Stimulated activated CD4-positive, alpha-beta T cell treated with anti-CD3 and anti-CD28 coated beads, Interleukin-2, amount 100 ng/mL, for 24 hours (primary cell): Measurements from ENCODE around the gene PRKCE.

Experiments used
- DNase-seq, 2 donors: peaks; one replicate each; pipeline ENCODE4 v3.0.0-alpha.2; 2020

The PRKCE gene

GRCh38 chr2:45651415-45652089 is at the start of gene PRKCE:
Gene PRKCE (plus strand): TSS chr2:45651675.
- peak; percentile 65 to 68 for DNase-seq

DNA sequence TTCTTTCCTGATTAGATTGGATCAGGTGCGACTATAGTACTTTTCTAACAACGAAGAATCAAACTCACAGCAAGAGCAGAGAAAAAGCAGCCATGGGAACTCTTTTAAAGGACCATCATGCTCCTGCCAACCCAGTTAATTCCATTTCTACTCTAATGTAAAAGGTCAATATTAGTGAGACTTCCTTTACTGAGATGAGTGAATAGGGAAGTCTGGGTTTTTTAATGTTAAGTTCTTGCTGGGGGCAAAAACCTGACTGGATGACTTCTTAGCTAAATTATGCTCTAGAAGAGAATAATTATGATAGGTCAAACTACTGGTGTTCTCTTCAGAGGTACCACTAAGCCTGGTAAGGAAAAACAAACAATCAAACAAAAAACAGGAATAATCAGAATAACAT is 48.9 kb upstream of the PRKCE start:
- DNase-seq = no peak

DNA sequence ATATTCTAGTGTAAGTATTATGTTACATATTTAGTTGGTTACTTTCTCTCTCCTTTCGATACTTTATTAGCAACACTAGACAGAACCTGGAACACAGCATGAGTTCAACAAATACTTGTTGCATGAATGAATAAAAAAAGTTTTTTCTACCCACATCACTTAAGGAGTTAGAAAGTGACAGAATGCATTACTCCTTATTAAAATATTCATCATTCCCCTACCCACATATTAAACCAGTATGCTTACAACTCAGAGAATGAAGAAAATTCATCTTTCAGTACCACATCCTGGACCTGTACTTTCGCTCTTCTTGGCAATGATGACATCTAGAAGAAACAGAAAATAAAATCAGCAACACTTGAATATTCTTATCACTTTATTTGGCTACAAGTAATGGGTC is 46.4 kb upstream of the PRKCE start:
- no peak for DNase-seq

GRCh38 chr2:45606796-45607195 is 44.7 kb upstream of the PRKCE start:
- no peak for DNase-seq

DNA sequence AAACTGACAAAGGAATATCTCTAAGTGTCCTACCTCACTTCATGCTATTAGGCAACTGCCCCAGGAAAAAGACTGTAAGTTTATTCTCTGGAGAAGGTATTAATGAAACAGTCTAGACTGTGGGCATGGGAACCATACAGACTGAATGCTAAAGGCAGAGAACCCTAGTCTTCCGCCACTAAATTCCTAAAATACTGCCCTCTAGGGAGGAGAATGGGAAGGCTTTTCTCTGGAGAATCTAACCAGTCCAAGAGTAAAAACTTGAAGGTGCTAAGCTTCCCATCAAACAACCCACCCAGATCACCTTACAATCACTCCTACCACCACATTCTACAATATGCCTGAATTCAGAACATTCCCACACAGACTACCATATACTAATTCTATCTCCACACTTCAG is 43.8 kb upstream of the PRKCE start:
- DNase-seq = no peak

DNA sequence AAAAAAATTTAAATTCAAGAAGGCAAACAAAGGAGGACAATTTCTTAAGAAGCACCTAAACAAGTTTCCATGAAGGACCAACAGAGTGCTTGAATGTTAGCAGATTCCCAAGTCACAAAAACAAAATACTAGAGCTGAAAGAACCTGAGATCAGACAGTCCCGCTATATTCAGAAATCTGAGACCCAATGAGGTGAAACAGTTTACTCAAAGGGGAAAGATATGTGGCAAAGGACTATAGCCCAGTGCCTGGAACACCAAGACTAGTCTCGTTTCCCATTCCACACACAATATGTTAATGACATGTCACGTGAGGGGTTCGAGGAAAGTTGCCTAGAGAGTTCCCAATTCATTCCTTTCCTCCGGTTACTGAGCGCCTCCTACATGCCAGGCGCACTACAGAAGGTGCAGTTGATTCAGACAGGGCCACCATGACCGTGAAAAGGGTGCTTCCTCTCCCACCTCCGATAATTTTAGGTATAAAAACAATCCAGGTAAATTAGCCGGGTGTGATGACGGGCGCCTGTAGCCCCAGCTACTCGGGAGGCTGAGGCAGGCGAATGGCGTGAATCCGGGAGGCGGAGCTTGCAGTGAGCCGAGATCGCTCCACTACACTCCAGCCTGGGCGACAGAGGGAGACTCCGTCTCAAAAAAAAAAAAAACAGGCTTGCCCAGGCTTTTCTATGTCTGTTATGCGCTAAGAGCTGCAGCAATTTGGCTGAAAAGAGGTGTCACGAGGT is 41.0 kb upstream of the PRKCE start:
- DNase-seq = peak; percentile 44 to 46

DNA sequence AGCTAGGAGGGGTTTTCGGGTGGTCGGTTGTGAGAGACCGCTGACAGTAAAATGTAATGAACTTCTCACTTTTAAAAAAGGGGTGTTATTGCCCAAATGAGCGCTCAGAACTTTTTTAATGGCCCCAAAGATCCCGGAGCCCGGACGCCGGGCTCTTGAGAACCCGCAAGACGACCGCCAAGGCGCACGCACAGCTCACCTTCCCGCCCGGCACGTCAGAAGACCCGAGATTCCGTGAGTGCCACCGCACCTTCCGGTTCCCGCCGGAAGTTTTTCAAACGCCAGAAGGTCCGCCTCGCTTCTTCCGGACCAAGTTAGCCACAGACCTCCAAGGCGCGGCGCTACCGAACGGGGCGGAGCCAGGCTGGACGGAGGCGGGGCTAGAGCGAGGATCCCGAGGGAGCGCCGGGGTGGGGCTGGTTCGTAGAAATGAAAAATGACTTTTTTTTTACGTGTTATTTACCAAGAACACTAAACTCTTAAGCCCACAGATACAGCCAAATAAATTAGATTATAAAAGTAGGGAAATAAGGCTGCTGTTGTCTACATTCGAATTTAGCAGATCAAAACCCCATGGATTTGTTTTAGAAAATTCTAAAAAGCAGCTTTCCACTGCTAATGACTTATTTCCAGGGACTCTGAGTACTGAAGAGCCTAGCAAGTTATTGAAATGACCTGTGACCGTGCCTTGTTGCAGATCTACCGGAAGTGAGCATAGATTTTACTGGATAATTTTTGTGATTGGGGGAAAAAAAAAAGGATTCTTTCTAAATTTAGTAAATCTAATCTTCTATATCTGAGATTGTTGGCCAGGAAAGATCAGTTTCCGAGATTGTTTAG is 40.2 kb upstream of the PRKCE start, which contains the start of gene SRBD1:
TSS of gene SRBD1 (minus strand) at position 248 of the 840 bp plus-strand sequence. CDS start 5,826 bp downstream, outside the sequence.
- peak; percentile 93 to 98 for DNase-seq

GRCh38 chr2:45612285-45612684 is 39.2 kb upstream of the PRKCE start:
- DNase-seq = no peak

- DNase-seq = no peak
These were observed 38.7 kb upstream of the PRKCE start for GRCh38 chr2:45612731-45613130.

- no peak for DNase-seq
These were observed 37.1 kb upstream of the PRKCE start for GRCh38 chr2:45614330-45614729.

- no peak for DNase-seq
These were observed 36.5 kb upstream of the PRKCE start for GRCh38 chr2:45614871-45615415.

GRCh38 chr2:45616658-45617411 is 34.6 kb upstream of the PRKCE start:
- DNase-seq = no peak

- DNase-seq = no peak
These were observed 34.0 kb upstream of the PRKCE start for GRCh38 chr2:45617496-45617895.

- no peak for DNase-seq
These were observed 29.0 kb upstream of the PRKCE start for GRCh38 chr2:45622336-45623075.

- no peak for DNase-seq
These were observed 28.4 kb upstream of the PRKCE start for GRCh38 chr2:45623098-45623497.

GRCh38 chr2:45625824-45626223 is 25.7 kb upstream of the PRKCE start:
- DNase-seq = no peak

DNA sequence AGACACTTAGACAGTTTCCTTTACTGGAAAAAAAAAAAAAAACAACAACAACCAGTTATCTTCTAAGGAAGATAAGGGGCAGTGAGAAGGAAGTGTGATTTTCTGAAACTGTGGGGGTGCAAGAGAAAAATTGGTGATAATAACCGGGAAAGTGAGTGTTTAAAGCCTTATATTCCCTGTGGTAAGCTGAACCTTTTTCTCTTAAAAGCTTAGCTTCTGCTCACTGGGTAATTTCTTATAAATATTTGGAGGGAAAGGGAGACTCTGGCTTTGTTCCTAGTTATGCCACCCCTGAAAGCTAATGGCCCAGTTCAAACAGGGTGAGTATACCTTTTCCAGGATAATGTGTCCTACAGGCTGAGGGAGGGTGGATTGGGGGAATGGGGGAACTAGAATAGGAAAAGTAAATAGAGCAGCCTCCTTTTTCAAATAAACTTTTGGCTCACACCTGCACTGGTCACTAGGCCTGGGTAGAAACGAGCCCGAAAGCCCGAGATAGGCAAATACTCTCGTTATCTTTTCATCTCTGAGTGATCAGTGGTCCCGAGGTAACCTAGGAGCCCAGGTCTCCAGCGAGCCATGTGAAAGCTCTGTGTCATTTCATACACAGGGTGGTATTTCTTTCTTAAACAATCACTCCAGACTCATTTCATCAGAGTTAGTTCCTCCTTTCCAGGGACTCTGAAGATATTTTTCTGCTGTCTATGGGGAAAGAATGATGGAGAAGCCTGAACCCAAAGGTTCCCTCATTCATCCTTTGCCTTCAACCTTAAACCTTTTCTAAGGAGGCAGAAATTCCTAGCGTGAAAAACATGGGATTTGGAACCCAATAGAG is 24.9 kb upstream of the PRKCE start:
- DNase-seq = no peak

DNA sequence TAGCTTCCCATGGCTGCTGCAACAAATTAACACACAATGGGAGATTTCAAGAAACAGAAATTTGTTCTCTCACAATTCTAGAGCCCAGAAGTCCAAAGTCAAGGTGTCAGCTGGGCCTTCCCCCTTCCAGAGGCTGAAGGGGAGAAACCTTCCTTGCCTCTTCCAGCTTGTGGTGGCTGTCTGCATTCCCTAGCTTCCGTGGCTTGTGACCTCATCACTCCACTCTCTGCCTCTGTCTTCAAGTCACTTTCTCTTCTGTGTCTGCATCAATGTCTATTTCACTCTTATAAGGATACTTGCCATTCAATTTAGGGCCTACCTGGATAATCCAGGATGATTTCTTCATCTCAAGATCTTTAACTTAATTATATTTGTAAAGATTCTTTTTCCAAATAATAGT is 23.6 kb upstream of the PRKCE start:
- no peak for DNase-seq

DNA sequence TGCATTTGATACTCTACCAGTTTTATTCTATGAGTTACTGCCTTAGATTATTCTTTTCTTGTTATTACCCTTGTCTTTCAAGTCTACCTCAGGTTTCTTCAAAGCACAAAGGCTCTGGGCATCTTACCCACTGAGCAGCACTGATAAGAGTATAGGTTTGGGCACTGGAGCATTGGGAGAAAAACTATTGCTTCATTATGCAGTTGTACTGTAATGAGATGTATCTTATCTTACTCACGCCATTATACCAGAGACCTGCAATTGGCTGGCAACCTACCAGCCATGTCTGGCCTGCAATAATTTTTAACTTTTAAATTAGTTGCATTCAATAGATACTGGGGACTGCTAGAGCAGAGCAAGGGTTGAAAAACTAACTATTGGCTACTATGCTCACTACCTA is 21.5 kb upstream of the PRKCE start:
- DNase-seq = no peak

DNA sequence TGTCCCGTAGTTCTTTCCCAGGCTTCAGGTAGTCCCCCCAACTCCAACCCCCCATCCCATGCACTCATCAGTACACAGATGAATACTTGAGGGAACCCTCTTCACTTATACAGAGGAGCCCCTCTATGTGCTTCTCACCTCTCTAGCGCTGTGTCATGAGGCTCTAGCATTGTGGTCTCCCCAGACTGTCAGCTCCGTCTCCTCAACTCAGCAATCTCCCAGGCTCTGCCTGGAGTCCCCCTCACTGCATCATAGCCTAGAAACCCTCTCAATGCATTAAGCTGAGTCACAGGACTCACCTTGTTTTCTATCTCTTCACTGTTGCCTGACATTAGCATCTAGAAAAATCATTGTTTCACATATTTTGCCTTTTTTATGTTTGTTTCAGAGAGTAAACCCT is 20.2 kb upstream of the PRKCE start:
- DNase-seq = no peak

DNA sequence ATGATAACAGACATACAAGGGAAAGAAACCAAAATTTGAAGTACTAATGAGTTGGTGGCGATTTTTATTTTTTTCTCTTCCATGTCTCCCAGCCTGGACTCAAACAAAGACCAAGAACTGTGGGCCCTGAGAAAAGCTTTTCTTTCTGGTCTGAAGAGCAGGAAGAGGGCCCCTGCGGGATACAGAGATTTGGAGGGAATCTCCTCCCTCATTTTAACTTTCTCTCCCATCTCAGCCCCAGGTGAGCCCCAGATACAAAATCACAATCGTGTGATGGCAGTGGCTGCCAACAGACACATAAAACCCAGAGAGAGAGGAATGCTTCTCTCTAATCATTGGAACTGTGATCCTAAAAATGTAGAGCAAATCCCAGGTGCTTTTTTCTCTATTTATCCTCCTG is 19.5 kb upstream of the PRKCE start:
- no peak for DNase-seq
